ENCODE results near the gene OR7G3.

OR7G3 gene

GRCh38 chr19:9144920-9145319, 18.2 kb upstream of the OR7G3 start:
- no peak overlapping the region for H3K27ac ChIP-seq
- no peak for TF ChIP-seq CTCF (IDR thresholded peaks at IDR 0.05)
- DNase-seq (ENCODE audit: low spot score) = no peak
- H3K4me3 ChIP-seq = no peak overlapping the region

- peak; percentile 94 for DNase-seq (ENCODE audit: low spot score)
- H3K4me3 ChIP-seq = peak within 1 kb of the TSS; percentile 76
- H3K27ac ChIP-seq = peak within 1 kb of the TSS; percentile 78 to 85
- no peak for TF ChIP-seq CTCF (IDR thresholded peaks at IDR 0.05)
These were observed 13.6 kb upstream of the OR7G3 start, which contains the start of gene ZNF317 for GRCh38 chr19:9140159-9140874. ZNF317 (plus strand) TSS chr19:9140397; CDS start chr19:9156017, 15,620 bp downstream.

- H3K4me3 ChIP-seq = peak overlapping the region; percentile 76
- no peak for DNase-seq (ENCODE audit: low spot score)
- H3K27ac ChIP-seq = peak overlapping the region; percentile 78 to 85
- no peak for TF ChIP-seq CTCF (IDR thresholded peaks at IDR 0.05)
These were observed 12.9 kb upstream of the OR7G3 start for GRCh38 chr19:9139609-9140158.

GRCh38 chr19:9132422-9132821, 5.7 kb upstream of the OR7G3 start:
- no peak overlapping the region for H3K4me3 ChIP-seq
- no peak for DNase-seq (ENCODE audit: low spot score)
- TF ChIP-seq CTCF (IDR thresholded peaks at IDR 0.05) = no peak
- no peak overlapping the region for H3K27ac ChIP-seq

- TF ChIP-seq CTCF (IDR thresholded peaks at IDR 0.05) = no peak
- Histone ChIP-seq H3K27ac (no peak overlapping the region), H3K4me3 (no peak overlapping the region)
These were observed 4.2 kb upstream of the OR7G3 start for GRCh38 chr19:9130965-9131364.

GRCh38 chr19:9128171-9128570, 1.4 kb upstream of the OR7G3 start:
- Histone ChIP-seq H3K4me3 (no peak overlapping the region), H3K27ac (no peak overlapping the region)
- DNase-seq (ENCODE audit: low spot score) = no peak
- TF ChIP-seq CTCF (IDR thresholded peaks at IDR 0.05) = no peak

More at GRCh38 chr19:9130965-9131364, 4.2 kb upstream of the OR7G3 start:
- DNase-seq (ENCODE audit: low spot score) = no peak

GRCh38 chr19:9116547-9116946, 10.2 kb downstream of the OR7G3 start:
- no peak for TF ChIP-seq CTCF (IDR thresholded peaks at IDR 0.05)
- DNase-seq (ENCODE audit: low spot score) = no peak
- Histone ChIP-seq H3K27ac (no peak overlapping the region), H3K4me3 (no peak overlapping the region)
